ENCODE data around the gene GSDME. TPM values are rescaled to one million over a fixed set of nuclear protein-coding genes. Genes with fewer than 3 reads are reported as not detected.
A peak's percentile ranks its signal among the peaks of the same experiment; 100 is the strongest.

GSDME gene
- total and polyA plus RNA-seq, 10 of the 15 experiments (the other 5 are each of a cell fraction or from before 2014, with no cell fraction given): 23.7 to 245 (median 128) TPM

GRCh38 chr7:24718977-24719491, 38.2 kb downstream of the GSDME start:
- no peaks in the 10 kb centered on the region for H3K9me3 ChIP-seq (replicated peaks; ENCODE audit: control insufficient read depth, insufficient read depth, low read length)
- H2AFZ ChIP-seq (ENCODE audit: control insufficient read depth, low read depth, low read length): peak overlapping the region; percentile 44; the same call in 1 of the 2 replicates
- peak overlapping the region; percentile 65 for H3K9ac ChIP-seq (ENCODE audit: control insufficient read depth, insufficient read depth, low read length)
- no peak for FAIRE-seq
- intact Hi-C loops (cut with micrococcal nuclease; ENCODE audit: unreplicated experiment): loop anchor here (2.0 to 5.0 kb wide), 2 partner anchors 36 to 373 kb away; no protein-coding TSS in a partner anchor
- peak; percentile 80 for DNase-seq (ENCODE audit: low read depth, low spot score)
- H3K27ac ChIP-seq (ENCODE audit: control insufficient read depth, insufficient read depth): peak overlapping the region; percentile 93
- H3K4me2 ChIP-seq (ENCODE audit: control insufficient read depth, insufficient read depth): peak overlapping the region; percentile 95
- ChIA-PET SMC1A (ENCODE audit: uncharacterized antibody, unreplicated experiment) (interaction anchor here (1.0 to 5.0 kb wide), 2 partner anchors 37 to 57 kb away, joined by 3 to 21 read pairs; no protein-coding TSS in a partner anchor), CTCF (interaction anchor here (0.6 to 2.2 kb wide), 10 partner anchors 18 to 1235 kb away, joined by 3 to 8 read pairs (median 4); no protein-coding TSS in a partner anchor), RAD21 (ENCODE audit: unreplicated experiment) (interaction anchor here (1.0 to 1.3 kb wide), 4 partner anchors 38 to 246 kb away, joined by 3 to 4 read pairs (median 3); no protein-coding TSS in a partner anchor), POLR2A (interaction anchor here (1.0 to 1.6 kb wide), 2 partner anchors 8 to 13 kb away, joined by 4 to 5 read pairs; no protein-coding TSS in a partner anchor)
- peaks cover 19% of the 10 kb centered on the region for H3K79me2 ChIP-seq (ENCODE audit: control insufficient read depth, insufficient read depth, low read length)
- H3K27me3 ChIP-seq (replicated peaks in 1 of 2; ENCODE audit: control insufficient read depth in 2 of 2, insufficient read depth in 2 of 2, low read length in 1 of 2): no peaks in the 10 kb centered on the region
- no TSS peak for BruUV-seq (replicated peaks)
- no peaks in the 10 kb centered on the region for H4K20me1 ChIP-seq (ENCODE audit: control insufficient read depth, insufficient read depth)
- peak overlapping the region; percentile 8; the same call in 1 of the 2 replicates for H3K4me3 ChIP-seq
- peak; percentile 67 for ATAC-seq
- in situ Hi-C loops (cut with MboI): no loop called here
- peaks cover 80% of the 10 kb centered on the region for H3K4me1 ChIP-seq (ENCODE audit: control insufficient read depth, insufficient read depth, low read length)
- peaks cover 0 to 8% of the 10 kb centered on the region in 2 experiments; a peak in 2 of 4 replicates for H3K36me3 ChIP-seq (ENCODE audit: control insufficient read depth in 2 of 2, insufficient read depth in 2 of 2, low read length in 1 of 2)
- 7% methylated on average over 13 of the region's 13 CpGs for WGBS (ENCODE audit: insufficient coverage, insufficient replicate concordance, low lambda C conversion rate, missing lambda C conversion rate)
- TF ChIP-seq ZNF687 (IDR thresholded peaks at IDR 0.05) (peak; percentile 93), YY1 (IDR thresholded peaks at IDR 0.05; ENCODE audit: low read depth, low read length) (no peak), BACH1 (IDR thresholded peaks at IDR 0.05; ENCODE audit: borderline replicate concordance) (no peak), PKNOX1 (IDR thresholded peaks at IDR 0.05) (peak; percentile 57; the same call in 1 of the 2 replicates), RUNX3 (IDR thresholded peaks at IDR 0.05; ENCODE audit: low read length) (peak; percentile 46; the same call in 1 of the 2 replicates), POLR2AphosphoS5 (IDR thresholded peaks at IDR 0.05; ENCODE audit: low read length) (0 out of 2 replicates have a peak, but pooled peaks have one; percentile 28), RAD21 (IDR thresholded peaks at IDR 0.05; ENCODE audit: insufficient read depth, low read depth, low read length) (peak; percentile 8; the same call in 1 of the 2 replicates), YBX1 (IDR thresholded peaks at IDR 0.05) (no peak), BCL3 (IDR thresholded peaks at IDR 0.05; ENCODE audit: borderline replicate concordance, insufficient read depth, low read depth, low read length, poor library complexity, severe bottlenecking) (no peak), ZBTB4 (CRISPR knock-in tag; IDR thresholded peaks at IDR 0.05) (no peak), SPI1 (IDR thresholded peaks at IDR 0.05; ENCODE audit: borderline replicate concordance, insufficient read depth, low read depth, low read length) (peak; percentile 59), IKZF1 (conservative IDR thresholded peaks at IDR 0.05) (peak; percentile 76), GATAD2B (conservative IDR thresholded peaks at IDR 0.05; ENCODE audit: low read depth) (peak; percentile 36; the same call in 1 of the 2 replicates)
